Measurements from ENCODE around the gene TIMP2.
A peak's percentile ranks its signal among the peaks of the same experiment; 100 is the strongest.

The TIMP2 gene

GRCh38 chr17:78940258-78940657 is 15.1 kb upstream of the TIMP2 start:
- Mint-ChIP-seq H3K9me3 (no peaks in the 10 kb centered on the region), H3K36me3 (ENCODE audit: low read depth) (no peaks in the 10 kb centered on the region), H3K4me3 (no peak overlapping the region), H3K27me3 (ENCODE audit: low read depth) (peaks cover 10% of the 10 kb centered on the region), H3K4me1 (peaks cover 30% of the 10 kb centered on the region), H3K27ac (peak overlapping the region; percentile 16 to 79 (median 64))
- no peak for TF ChIP-seq CTCF (IDR thresholded peaks at IDR 0.05; ENCODE audit: unreplicated experiment in 3 of 3)

- Mint-ChIP-seq H3K4me3 (no peak overlapping the region), H3K27me3 (ENCODE audit: low read depth) (peaks cover 10% of the 10 kb centered on the region), H3K4me1 (peaks cover 36% of the 10 kb centered on the region), H3K9me3 (no peaks in the 10 kb centered on the region), H3K36me3 (ENCODE audit: low read depth) (no peaks in the 10 kb centered on the region), H3K27ac (peak overlapping the region in 1 of 3 experiments; percentile 58)
- no peak for TF ChIP-seq CTCF (IDR thresholded peaks at IDR 0.05; ENCODE audit: unreplicated experiment in 3 of 3)
These were observed 14.4 kb upstream of the TIMP2 start for GRCh38 chr17:78939615-78940014.

DNA sequence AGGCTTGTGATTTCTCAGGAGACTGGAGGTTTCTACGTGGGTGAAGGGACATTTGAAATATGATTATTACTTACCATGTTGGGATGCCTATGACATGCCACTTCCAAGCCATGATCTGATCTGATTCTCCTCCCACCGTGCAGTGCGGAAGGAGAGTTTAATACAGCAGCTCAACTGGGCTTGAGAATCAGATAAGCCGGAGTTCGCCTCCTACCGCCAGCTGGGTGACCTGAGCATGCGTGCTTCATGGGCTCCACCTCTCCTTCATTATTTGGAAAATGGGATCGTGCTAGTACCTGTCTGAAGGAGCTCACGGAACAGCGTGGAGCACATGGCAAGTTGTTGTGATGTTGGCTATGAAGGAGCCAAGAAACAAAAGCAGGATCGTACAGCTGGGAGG is 12.4 kb upstream of the TIMP2 start:
- TF ChIP-seq CTCF (IDR thresholded peaks at IDR 0.05; ENCODE audit: unreplicated experiment in 3 of 3) = no peak
- Mint-ChIP-seq H3K4me3 (no peak overlapping the region), H3K27ac (peak overlapping the region in 2 of 3 experiments; percentile 21 to 54), H3K27me3 (ENCODE audit: low read depth) (peaks cover 14% of the 10 kb centered on the region), H3K9me3 (no peaks in the 10 kb centered on the region), H3K36me3 (ENCODE audit: low read depth) (no peaks in the 10 kb centered on the region), H3K4me1 (peaks cover 52% of the 10 kb centered on the region)

GRCh38 chr17:78935419-78936323 is 10.5 kb upstream of the TIMP2 start:
- TF ChIP-seq CTCF (IDR thresholded peaks at IDR 0.05; ENCODE audit: unreplicated experiment in 3 of 3) = no peak
- Mint-ChIP-seq H3K9me3 (no peaks in the 10 kb centered on the region), H3K27ac (peak overlapping the region; percentile 76 to 97 (median 85)), H3K27me3 (ENCODE audit: low read depth) (peaks cover 9% of the 10 kb centered on the region), H3K4me1 (peaks cover 54% of the 10 kb centered on the region), H3K36me3 (ENCODE audit: low read depth) (no peaks in the 10 kb centered on the region), H3K4me3 (peak overlapping the region; percentile 29 to 69 (median 55))

DNA sequence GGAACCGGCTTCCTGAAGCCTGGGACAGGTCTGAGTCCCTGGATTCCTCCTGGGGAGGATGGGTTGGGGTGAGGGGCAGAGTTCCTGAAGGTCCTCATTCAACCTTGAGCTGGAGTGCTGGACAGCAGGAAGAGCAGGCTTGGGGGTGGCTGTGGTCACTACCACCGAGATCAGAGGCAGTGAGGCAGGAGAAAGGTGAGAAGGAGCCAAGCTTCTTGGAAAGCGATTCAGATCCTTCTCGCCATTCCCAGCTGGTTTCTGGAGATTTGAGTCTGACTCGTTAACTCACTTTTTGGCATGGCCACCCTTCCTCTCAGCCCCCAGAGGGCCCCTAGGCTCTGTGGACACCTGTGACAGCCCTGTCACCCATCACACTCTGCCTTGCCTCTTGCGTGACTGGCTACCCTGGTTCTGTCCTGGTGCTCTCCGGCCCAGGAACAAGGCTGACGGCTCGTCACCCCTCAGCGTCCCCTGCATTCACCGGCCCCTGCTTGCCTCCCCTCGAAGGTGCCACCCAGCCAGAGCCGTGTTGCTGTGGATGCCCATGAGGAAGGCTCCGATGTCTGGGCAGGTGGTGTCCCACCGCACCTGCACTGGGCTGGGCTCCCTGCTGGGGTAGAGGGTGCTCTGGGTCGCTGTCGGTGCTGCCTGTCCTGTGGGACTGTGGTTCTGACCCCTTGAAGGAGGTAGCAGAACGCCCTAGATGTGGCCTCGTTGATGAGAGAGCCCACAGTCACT is 9.7 kb upstream of the TIMP2 start:
- TF ChIP-seq CTCF (IDR thresholded peaks at IDR 0.05; ENCODE audit: unreplicated experiment in 3 of 3) = no peak
- peak overlapping the region; percentile 76 to 97 (median 85) for H3K27ac Mint-ChIP-seq
- peaks cover 9% of the 10 kb centered on the region for H3K27me3 Mint-ChIP-seq (ENCODE audit: low read depth)
- H3K9me3 Mint-ChIP-seq = no peaks in the 10 kb centered on the region
- H3K4me1 Mint-ChIP-seq = peaks cover 47% of the 10 kb centered on the region
- no peaks in the 10 kb centered on the region for H3K36me3 Mint-ChIP-seq (ENCODE audit: low read depth)
- H3K4me3 Mint-ChIP-seq = peak overlapping the region; percentile 0 to 26 (median 0)
